Keratinocyte (primary cell): Measurements from ENCODE around the gene UBE2D4.
"Not testable (repeated sequence)": the region's sequence is repeated elsewhere in the genome, so short reads cannot be mapped to it uniquely, and the experiment has no call there.

Source experiments
- CTCF ChIP-seq, 3 experiments: IDR thresholded peaks in 1 of 3; conservative IDR thresholded peaks in 1 of 3; optimal IDR thresholded peaks in 1 of 3; 2 replicates in 2 of 3; 3 replicates in 1 of 3; pipeline versions ENCODE3 to v1.5.1; 2011; ENCODE audit warnings: low read length in 3 of 3, mild to moderate bottlenecking in 3 of 3, moderate library complexity in 2 of 3, control low read depth in 1 of 3, inconsistent platforms in 1 of 3; ENCODE audit not compliant: insufficient read depth in 2 of 3; ENCODE audit errors: extremely low read depth in 1 of 3
- EZH2 ChIP-seq: IDR thresholded peaks from one replicate; pipeline ENCODE4 v1.6.1; 2012; ENCODE audit warnings: inconsistent platforms, mild to moderate bottlenecking, low read length, moderate library complexity

DNA sequence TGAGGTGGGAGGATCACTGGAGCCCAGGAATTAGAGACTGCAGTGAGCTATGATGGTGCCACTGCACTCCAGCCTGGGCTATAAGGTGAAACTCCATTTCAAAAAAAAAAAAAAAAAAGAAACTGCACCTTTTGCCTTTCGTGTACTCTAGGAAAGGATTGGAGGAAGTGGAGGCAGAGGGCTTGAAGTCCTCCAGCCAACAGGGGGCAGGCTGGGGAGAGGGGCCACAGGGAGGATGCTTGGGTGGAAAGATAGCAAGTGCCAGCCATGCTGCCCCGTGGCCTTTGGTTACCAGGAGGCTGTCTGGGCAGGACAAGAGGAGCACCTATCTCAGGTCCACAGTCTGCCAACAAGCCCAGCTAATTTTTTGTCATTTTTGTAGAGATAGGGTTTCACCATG lies 57.5 kb downstream of the UBE2D4 start:
- TF ChIP-seq CTCF (optimal IDR thresholded peaks at IDR 0.05 in 1 of 3, IDR thresholded peaks at IDR 0.05 in 1 of 3, conservative IDR thresholded peaks at IDR 0.05 in 1 of 3; ENCODE audit: extremely low read depth in 1 of 3, insufficient read depth in 2 of 3, low read length in 3 of 3); EZH2: not testable (repeated sequence)
